Putamen (tissue), 1 donor: ENCODE results near the gene LRRC28.
"Not testable (repeated sequence)": the region's sequence is repeated elsewhere in the genome, so short reads cannot be mapped to it uniquely, and the experiment has no call there.

Source experiments
- DNase-seq: peaks from one replicate; pipeline ENCODE4 v3.0.0-alpha.2; 2016; ENCODE audit warnings: low spot score

LRRC28 gene

GRCh38 chr15:99396375-99396774 is 145.1 kb downstream of the LRRC28 start:
- DNase-seq, result no peak

GRCh38 chr15:99399061-99399460 is 147.8 kb downstream of the LRRC28 start:
- DNase-seq, result no peak

- no peak for DNase-seq
Observed at GRCh38 chr15:99399618-99400017, 148.3 kb downstream of the LRRC28 start.

GRCh38 chr15:99401216-99401615 is 149.9 kb downstream of the LRRC28 start:
- not testable (repeated sequence) for DNase-seq

GRCh38 chr15:99402014-99402729 is 150.9 kb downstream of the LRRC28 start:
- no peak for DNase-seq

GRCh38 chr15:99403597-99403996 is 152.3 kb downstream of the LRRC28 start:
- no peak for DNase-seq

GRCh38 chr15:99404454-99404853 is 153.2 kb downstream of the LRRC28 start:
- no peak for DNase-seq

GRCh38 chr15:99406120-99406519 is 154.8 kb downstream of the LRRC28 start:
- DNase-seq, result no peak

GRCh38 chr15:99406716-99407487 is 155.6 kb downstream of the LRRC28 start:
- no peak for DNase-seq

GRCh38 chr15:99407716-99408115 is 156.4 kb downstream of the LRRC28 start:
- DNase-seq, result no peak

GRCh38 chr15:99408236-99409096 is 157.2 kb downstream of the LRRC28 start:
- peak; percentile 18 for DNase-seq

- DNase-seq, result peak; percentile 65
Observed at GRCh38 chr15:99409097-99409473, 157.8 kb downstream of the LRRC28 start.

- DNase-seq, result no peak
Observed at GRCh38 chr15:99409560-99409959, 158.3 kb downstream of the LRRC28 start.

GRCh38 chr15:99410477-99410876 is 159.2 kb downstream of the LRRC28 start:
- no peak for DNase-seq

GRCh38 chr15:99411234-99411633 is 160.0 kb downstream of the LRRC28 start:
- no peak for DNase-seq

- DNase-seq, result no peak
Observed at GRCh38 chr15:99412082-99412481, 160.8 kb downstream of the LRRC28 start.

- no peak for DNase-seq
Observed at GRCh38 chr15:99412626-99413025, 161.3 kb downstream of the LRRC28 start.

GRCh38 chr15:99413955-99414754 is 162.9 kb downstream of the LRRC28 start:
- no peak for DNase-seq

GRCh38 chr15:99414755-99415731 is 163.8 kb downstream of the LRRC28 start:
- no peak for DNase-seq
